Hindlimb muscle (tissue), 1 donor: ENCODE data around the gene PCDH10. TPM values are rescaled to one million over a fixed set of nuclear protein-coding genes. Genes with fewer than 3 reads are reported as not detected.
A peak's percentile ranks its signal among the peaks of the same experiment; 100 is the strongest.

Experiments
- DNase-seq: peaks from one replicate; pipeline ENCODE4 v3.0.0-alpha.2; 2013
- polyA plus RNA-seq: library from polyadenylated mRNA; unstranded; fragments of 120-200 nt; gene quantifications from one replicate; pipeline ENCODE4 v1.2.1, GENCODE V29; 2013; ENCODE audit not compliant: insufficient read length

Gene PCDH10
- polyA plus RNA-seq, 1 donor: 0.21 TPM

GRCh38 chr4:133149932-133150471 is 908 bp downstream of the PCDH10 start:
- DNase-seq: no peak

GRCh38 chr4:133150486-133151340 is 1.6 kb downstream of the PCDH10 start:
- DNase-seq: peak; percentile 21

- DNase-seq: no peak
Measured at GRCh38 chr4:133151341-133151690, 2.2 kb downstream of the PCDH10 start.

GRCh38 chr4:133151691-133152329 is 2.7 kb downstream of the PCDH10 start:
- peak; percentile 15 for DNase-seq

GRCh38 chr4:133152330-133152821 is 3.3 kb downstream of the PCDH10 start:
- peak; percentile 11 for DNase-seq

GRCh38 chr4:133152831-133153481 is 3.9 kb downstream of the PCDH10 start:
- peak; percentile 11 for DNase-seq

GRCh38 chr4:133154725-133155124 is 5.6 kb downstream of the PCDH10 start:
- DNase-seq: peak; percentile 12

- no peak for DNase-seq
Measured at GRCh38 chr4:133156096-133156495, 7.0 kb downstream of the PCDH10 start.

- DNase-seq: no peak
Measured at GRCh38 chr4:133156556-133156955, 7.5 kb downstream of the PCDH10 start.

GRCh38 chr4:133157460-133158160 is 8.5 kb downstream of the PCDH10 start:
- DNase-seq: no peak

GRCh38 chr4:133160853-133161252 is 11.8 kb downstream of the PCDH10 start:
- no peak for DNase-seq

- DNase-seq: no peak
Measured at GRCh38 chr4:133161570-133162295, 12.6 kb downstream of the PCDH10 start.

GRCh38 chr4:133162941-133163340 is 13.8 kb downstream of the PCDH10 start:
- no peak for DNase-seq

- no peak for DNase-seq
Measured at GRCh38 chr4:133178956-133179355, 29.9 kb downstream of the PCDH10 start.

- DNase-seq: no peak
Measured at GRCh38 chr4:133186210-133186609, 37.1 kb downstream of the PCDH10 start.

- no peak for DNase-seq
Measured at GRCh38 chr4:133186845-133187244, 37.8 kb downstream of the PCDH10 start.

GRCh38 chr4:133188433-133189146 is 39.5 kb downstream of the PCDH10 start:
- DNase-seq: no peak

- DNase-seq: no peak
Measured at GRCh38 chr4:133189147-133189517, 40.0 kb downstream of the PCDH10 start.

GRCh38 chr4:133190098-133190497 is 41.0 kb downstream of the PCDH10 start:
- DNase-seq: no peak

- no peak for DNase-seq
Measured at GRCh38 chr4:133208694-133209285, 59.7 kb downstream of the PCDH10 start.

GRCh38 chr4:133233922-133234321 is 84.8 kb downstream of the PCDH10 start:
- DNase-seq: no peak
